HG02571 (cell line): ENCODE results near the gene NETO2.

Source experiments
- ATAC-seq: cut with Tn5 transposase; IDR thresholded peaks from one replicate; pipeline ENCODE4 v1.9.1; 2021; ENCODE audit warnings: mild to moderate bottlenecking, moderate library complexity; ENCODE audit not compliant: unreplicated experiment

Gene NETO2

DNA sequence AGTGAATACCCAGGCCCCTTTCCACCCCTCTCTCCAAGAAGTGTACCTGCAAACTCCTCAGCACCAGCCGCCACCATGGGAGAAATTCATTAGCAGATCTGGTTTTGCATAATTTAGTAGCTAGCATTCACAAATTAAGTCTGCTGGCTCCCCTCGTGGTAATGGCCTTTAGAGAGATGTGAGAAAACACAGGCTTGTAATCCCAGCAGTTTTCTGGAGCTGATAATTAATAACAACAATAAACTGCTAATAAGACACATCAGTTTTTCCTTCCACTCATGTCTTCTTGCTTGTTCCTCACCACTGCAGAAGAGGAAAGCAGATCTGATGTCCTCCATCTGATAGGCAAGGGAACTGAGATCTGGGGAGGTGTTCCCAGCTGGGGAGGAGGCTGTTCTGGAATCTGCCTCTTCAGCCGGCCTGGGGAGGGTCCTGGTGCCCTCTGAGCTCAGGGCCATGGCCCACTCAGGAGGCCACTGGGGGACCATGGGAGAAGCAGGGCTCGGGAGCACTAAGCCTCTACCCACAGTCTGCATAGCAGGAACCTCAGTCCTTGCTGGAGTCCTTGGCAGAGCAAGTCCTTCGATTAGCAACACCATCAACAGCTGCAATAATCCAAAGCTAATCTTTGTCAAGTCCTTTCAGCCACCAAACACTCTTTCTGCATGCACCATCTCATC, 96.1 kb downstream of the NETO2 start:
- ATAC-seq = peak; percentile 3

- ATAC-seq = peak; percentile 80
Measured at GRCh38 chr16:47046726-47047523, 96.8 kb downstream of the NETO2 start.

GRCh38 chr16:47045459-47045858, 98.3 kb downstream of the NETO2 start:
- no peak for ATAC-seq

DNA sequence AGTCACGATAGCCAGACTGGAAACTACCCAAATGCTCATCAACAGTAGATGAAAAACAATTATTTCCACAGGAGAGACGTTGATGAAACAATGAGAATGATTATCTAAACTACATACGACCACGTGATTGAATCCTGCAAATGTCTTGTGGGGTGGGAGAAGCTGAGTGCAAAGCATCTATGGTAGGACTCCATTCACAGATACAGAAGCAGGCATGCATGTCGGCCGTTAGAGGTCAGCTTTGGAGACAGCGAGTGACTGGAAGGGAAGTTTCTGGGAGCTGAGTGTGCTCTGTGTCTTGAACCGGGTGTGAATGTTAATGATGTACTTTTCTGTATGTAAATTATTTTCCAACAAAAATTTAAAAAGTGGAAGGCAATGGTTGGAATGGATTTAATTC, 98.7 kb downstream of the NETO2 start:
- ATAC-seq = no peak

GRCh38 chr16:47043970-47044684, 99.6 kb downstream of the NETO2 start:
- ATAC-seq = no peak

- no peak for ATAC-seq
Measured at GRCh38 chr16:47043200-47043599, 100.5 kb downstream of the NETO2 start.

DNA sequence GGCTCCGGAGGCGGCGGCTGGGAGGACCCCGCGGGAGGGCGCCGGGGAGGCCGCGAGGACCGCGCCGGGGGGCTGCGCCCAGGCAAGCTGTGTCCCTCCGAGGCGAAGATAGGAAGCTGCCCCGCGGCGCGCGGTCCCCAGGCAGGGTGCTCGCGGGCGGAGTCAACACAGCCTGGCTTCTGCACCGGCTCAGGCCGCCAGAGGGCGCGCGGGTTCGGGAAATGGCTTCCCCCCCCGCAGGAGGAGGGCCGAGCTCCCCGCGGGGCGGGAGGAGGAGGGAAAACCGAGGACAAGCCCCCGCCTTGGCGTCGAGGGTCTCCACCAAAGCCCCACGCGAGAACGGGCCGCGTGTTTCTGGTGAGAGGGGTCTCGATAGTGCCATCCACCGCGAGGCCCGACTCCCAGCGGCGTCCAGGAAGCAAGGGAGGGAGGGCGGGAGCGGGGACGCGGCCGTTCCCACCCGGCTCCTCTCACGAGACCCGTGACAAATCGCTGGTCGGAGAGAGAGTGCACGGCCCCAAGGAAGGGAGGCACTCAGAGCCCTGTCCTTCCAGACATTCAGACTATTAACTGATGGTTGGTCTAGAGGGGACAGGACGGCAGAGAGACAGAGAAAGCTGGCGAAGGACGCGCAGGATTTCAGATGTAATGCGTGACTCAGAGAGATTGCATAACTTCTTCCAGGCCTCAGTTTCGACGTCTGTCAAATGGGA, 105.8 kb downstream of the NETO2 start:
- ATAC-seq = peak; percentile 88

- ATAC-seq = peak; percentile 34
Measured at GRCh38 chr16:47037396-47037745, 106.4 kb downstream of the NETO2 start.

- no peak for ATAC-seq
Measured at GRCh38 chr16:47036201-47036600, 107.5 kb downstream of the NETO2 start.

DNA sequence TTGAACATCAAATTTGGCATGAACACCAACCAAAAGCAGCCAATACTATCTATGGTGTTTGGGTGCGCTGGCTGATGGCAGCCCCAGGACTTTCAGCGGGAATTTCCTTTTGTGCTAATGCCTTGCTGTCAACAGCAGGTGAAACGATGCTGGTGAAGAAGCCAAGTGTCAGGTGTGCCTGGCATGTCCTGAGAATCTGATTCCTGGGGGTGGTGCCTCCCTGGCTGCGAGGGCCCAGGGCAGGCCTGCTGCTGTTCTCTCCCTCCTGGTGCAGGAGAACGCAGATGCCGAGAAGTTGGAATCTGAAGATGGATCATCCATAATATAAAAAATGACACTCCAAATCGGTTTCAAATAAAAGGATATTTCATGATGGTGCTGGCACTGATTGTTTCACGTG, 108.3 kb downstream of the NETO2 start:
- ATAC-seq = no peak

GRCh38 chr16:47034455-47034854, 109.3 kb downstream of the NETO2 start:
- ATAC-seq = no peak

DNA sequence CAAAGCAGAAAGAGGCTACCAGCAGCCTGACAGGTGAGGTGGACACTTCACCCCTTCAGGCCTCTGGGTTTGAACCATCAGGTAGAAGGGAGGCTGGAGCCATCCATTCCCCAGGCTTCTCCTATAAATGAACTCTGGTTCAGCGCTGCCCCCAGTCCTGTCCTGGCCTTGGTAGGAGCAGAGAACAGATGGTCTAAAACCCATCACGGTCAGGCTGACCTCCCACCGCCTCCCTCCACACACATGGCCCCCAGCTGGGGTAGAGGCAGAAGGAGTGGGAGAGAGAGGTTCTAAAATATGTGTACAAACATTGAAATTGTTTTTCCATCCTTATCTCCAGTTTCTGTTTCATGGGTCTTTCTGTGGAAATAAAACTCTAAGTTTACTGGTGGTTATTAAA, 110.6 kb downstream of the NETO2 start:
- no peak for ATAC-seq

DNA sequence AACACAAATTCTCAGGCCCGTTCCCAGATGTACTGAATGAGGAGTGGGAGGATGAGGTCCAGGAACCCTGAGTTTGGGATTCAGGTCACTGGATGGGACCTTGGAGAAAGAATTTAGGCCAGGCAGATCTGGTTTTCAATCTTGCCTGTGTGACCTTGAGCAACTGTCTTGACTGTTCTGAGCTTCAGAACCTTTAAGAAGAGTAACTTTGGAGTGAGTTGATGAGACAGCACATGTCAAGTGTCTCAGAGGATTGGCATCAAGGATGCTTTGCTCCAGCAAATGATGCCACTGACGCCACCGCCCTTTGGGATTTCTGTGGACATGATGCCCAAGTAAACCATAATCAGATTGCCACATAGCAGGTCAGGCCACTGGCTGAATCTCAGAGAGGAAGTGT, 114.0 kb downstream of the NETO2 start:
- no peak for ATAC-seq

DNA sequence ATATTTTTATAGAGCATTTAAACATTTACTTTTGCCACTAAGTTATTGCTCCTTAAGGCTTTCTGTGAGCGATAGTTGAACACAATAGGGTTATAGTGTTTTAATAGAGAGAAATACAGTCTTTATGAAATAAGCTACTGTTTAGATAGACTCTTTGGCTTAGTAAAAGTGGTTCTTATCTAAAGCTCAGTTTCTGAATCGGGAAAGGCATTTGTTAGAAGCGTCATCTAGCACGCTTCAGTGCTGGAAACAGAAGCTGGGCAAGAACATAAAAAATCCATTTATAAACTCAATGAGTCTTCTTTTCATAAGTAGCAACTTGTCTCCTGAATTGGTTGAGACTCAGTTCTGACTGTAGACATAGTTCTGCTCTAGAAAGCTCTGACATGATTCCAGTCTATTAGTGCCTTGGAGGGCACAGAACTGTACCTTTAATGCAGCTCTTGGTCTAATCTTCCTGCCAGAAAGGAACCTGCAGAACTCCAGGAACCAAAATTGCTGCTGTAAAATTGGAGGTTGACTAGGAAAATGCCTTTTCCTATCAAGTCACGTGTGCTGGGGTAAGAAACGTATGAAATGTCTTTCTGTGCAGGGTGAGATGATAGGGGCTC, 114.9 kb downstream of the NETO2 start:
- no peak for ATAC-seq
